ENCODE results near the gene ASCL5.

Gene ASCL5

GRCh38 chr1:201076092-201076491, 50.9 kb downstream of the ASCL5 start:
- Histone ChIP-seq H3K4me3 (ENCODE audit: low read depth in 1 of 2, low read length in 2 of 2) (no peak overlapping the region), H3K36me3 (ENCODE audit: insufficient read depth, low read length) (no peaks in the 10 kb centered on the region), H4K20me1 (ENCODE audit: insufficient read depth, low read length) (peaks cover 3% of the 10 kb centered on the region; the same call in 1 of the 2 replicates), H3K79me2 (ENCODE audit: insufficient read depth, low read length) (no peaks in the 10 kb centered on the region), H2AFZ (ENCODE audit: low read depth, low read length) (no peak overlapping the region), H3K27me3 (ENCODE audit: insufficient read depth, low read length, poor library complexity) (peaks cover 3% of the 10 kb centered on the region), H3K9me3 (ENCODE audit: insufficient read depth, low read length, severe bottlenecking) (no peaks in the 10 kb centered on the region), H3K4me1 (ENCODE audit: insufficient read depth, low read length) (no peaks in the 10 kb centered on the region), H3K27ac (ENCODE audit: low read length) (no peak overlapping the region), H3K9ac (ENCODE audit: low read depth, low read length) (no peak overlapping the region), H3K4me2 (ENCODE audit: insufficient read depth, low read length) (no peak overlapping the region)
- DNase-seq = no peak
- TF ChIP-seq EZH2 (IDR thresholded peaks at IDR 0.05; ENCODE audit: borderline replicate concordance, low read depth, low read length, severe bottlenecking) = no peak
- no peak for TF ChIP-seq CTCF (IDR thresholded peaks at IDR 0.05; ENCODE audit: borderline replicate concordance, extremely low read depth, low read length, poor library complexity, severe bottlenecking)
- ATAC-seq (ENCODE audit: insufficient read depth, low read depth) = no peak

GRCh38 chr1:201074018-201074417, 53.0 kb downstream of the ASCL5 start:
- no peak overlapping the region for H3K9ac ChIP-seq (ENCODE audit: low read depth, low read length)

GRCh38 chr1:201072922-201073321, 54.1 kb downstream of the ASCL5 start:
- no peaks in the 10 kb centered on the region for H3K79me2 ChIP-seq (ENCODE audit: insufficient read depth, low read length)
- H3K27ac ChIP-seq (ENCODE audit: low read length) = no peak overlapping the region
- DNase-seq = no peak
- H3K36me3 ChIP-seq (ENCODE audit: insufficient read depth, low read length) = no peaks in the 10 kb centered on the region
- no peak overlapping the region for H3K9ac ChIP-seq (ENCODE audit: low read depth, low read length)
- no peak for ATAC-seq (ENCODE audit: insufficient read depth, low read depth)
- no peak overlapping the region for H3K4me3 ChIP-seq (ENCODE audit: low read depth in 1 of 2, low read length in 2 of 2)
- no peak overlapping the region for H3K4me2 ChIP-seq (ENCODE audit: insufficient read depth, low read length)
- H4K20me1 ChIP-seq (ENCODE audit: insufficient read depth, low read length) = peaks cover 2% of the 10 kb centered on the region
- H3K27me3 ChIP-seq (ENCODE audit: insufficient read depth, low read length, poor library complexity) = peaks cover 4% of the 10 kb centered on the region
- no peak overlapping the region for H2AFZ ChIP-seq (ENCODE audit: low read depth, low read length)
- TF ChIP-seq EZH2 (IDR thresholded peaks at IDR 0.05; ENCODE audit: borderline replicate concordance, low read depth, low read length, severe bottlenecking) (no peak), CTCF (IDR thresholded peaks at IDR 0.05; ENCODE audit: borderline replicate concordance, extremely low read depth, low read length, poor library complexity, severe bottlenecking) (no peak)
- H3K9me3 ChIP-seq (ENCODE audit: insufficient read depth, low read length, severe bottlenecking) = no peaks in the 10 kb centered on the region
- no peaks in the 10 kb centered on the region for H3K4me1 ChIP-seq (ENCODE audit: insufficient read depth, low read length)

More at GRCh38 chr1:201074018-201074417, 53.0 kb downstream of the ASCL5 start:
- Histone ChIP-seq H3K4me1 (ENCODE audit: insufficient read depth, low read length) (no peaks in the 10 kb centered on the region), H3K27ac (ENCODE audit: low read length) (no peak overlapping the region), H3K4me3 (ENCODE audit: low read depth in 1 of 2, low read length in 2 of 2) (no peak overlapping the region), H4K20me1 (ENCODE audit: insufficient read depth, low read length) (peaks cover 3% of the 10 kb centered on the region), H3K36me3 (ENCODE audit: insufficient read depth, low read length) (no peaks in the 10 kb centered on the region), H3K9me3 (ENCODE audit: insufficient read depth, low read length, severe bottlenecking) (no peaks in the 10 kb centered on the region), H2AFZ (ENCODE audit: low read depth, low read length) (no peak overlapping the region), H3K4me2 (ENCODE audit: insufficient read depth, low read length) (no peak overlapping the region), H3K79me2 (ENCODE audit: insufficient read depth, low read length) (no peaks in the 10 kb centered on the region), H3K27me3 (ENCODE audit: insufficient read depth, low read length, poor library complexity) (peaks cover 4% of the 10 kb centered on the region)
- ATAC-seq (ENCODE audit: insufficient read depth, low read depth) = no peak
- no peak for DNase-seq
- TF ChIP-seq CTCF (IDR thresholded peaks at IDR 0.05; ENCODE audit: borderline replicate concordance, extremely low read depth, low read length, poor library complexity, severe bottlenecking) (no peak), EZH2 (IDR thresholded peaks at IDR 0.05; ENCODE audit: borderline replicate concordance, low read depth, low read length, severe bottlenecking) (no peak)

- Histone ChIP-seq H3K27ac (ENCODE audit: low read length) (no peak overlapping the region), H4K20me1 (ENCODE audit: insufficient read depth, low read length) (no peaks in the 10 kb centered on the region; the same call in 1 of the 2 replicates), H3K4me2 (ENCODE audit: insufficient read depth, low read length) (no peak overlapping the region), H3K9me3 (ENCODE audit: insufficient read depth, low read length, severe bottlenecking) (no peaks in the 10 kb centered on the region), H2AFZ (ENCODE audit: low read depth, low read length) (no peak overlapping the region), H3K27me3 (ENCODE audit: insufficient read depth, low read length, poor library complexity) (peaks cover 8% of the 10 kb centered on the region), H3K36me3 (ENCODE audit: insufficient read depth, low read length) (no peaks in the 10 kb centered on the region), H3K79me2 (ENCODE audit: insufficient read depth, low read length) (no peaks in the 10 kb centered on the region), H3K4me1 (ENCODE audit: insufficient read depth, low read length) (no peaks in the 10 kb centered on the region), H3K4me3 (ENCODE audit: low read depth in 1 of 2, low read length in 2 of 2) (no peak overlapping the region), H3K9ac (ENCODE audit: low read depth, low read length) (no peak overlapping the region)
- ATAC-seq (ENCODE audit: insufficient read depth, low read depth) = no peak
- no peak for TF ChIP-seq EZH2 (IDR thresholded peaks at IDR 0.05; ENCODE audit: borderline replicate concordance, low read depth, low read length, severe bottlenecking)
- TF ChIP-seq CTCF (IDR thresholded peaks at IDR 0.05; ENCODE audit: borderline replicate concordance, extremely low read depth, low read length, poor library complexity, severe bottlenecking) = no peak
- no peak for DNase-seq
These were observed 54.8 kb downstream of the ASCL5 start for GRCh38 chr1:201072149-201072548.

Measured in DND-41 (cell line).